A549 (cell line): Measurements from ENCODE around the gene GPR176. TPM values are rescaled to one million over a fixed set of nuclear protein-coding genes. Genes with fewer than 3 reads are reported as not detected.

Source experiments
- ATAC-seq, 2 experiments: fragments of 200-7000 bp in 1 of 2; fragments of >200 bp in 1 of 2; cut with Nextera tagmentation in 1 of 2; cut with Tn5 transposase in 1 of 2; 3 replicates each; pipeline versions ENCODE4 v1.8.0 to v1.9.1; 2018 to 2020; ENCODE audit warnings: mild to moderate bottlenecking in 1 of 2, moderate library complexity in 1 of 2
- CTCF ChIA-PET: fragments of 300-600 bp; sonication (Branson Sonifier 250); formaldehyde crosslinking; extraction: SDS; loops from one replicate; lab custom pipeline; 2021; ENCODE audit warnings: antibody characterized with exemption, inconsistent platforms; lab: Yijun Ruan, JAX
- POLR2A ChIA-PET: fragments of 350-600 bp; formaldehyde crosslinking; extraction: SDS; loops from one replicate; lab custom pipeline; 2021; ENCODE audit warnings: antibody characterized with exemption, inconsistent platforms; lab: Yijun Ruan, JAX
- DNase-seq, 2 experiments: peaks; one replicate each; pipeline versions ENCODE4 v3.0.0 to v3.0.0-alpha.2; 2011 to 2016; ENCODE audit warnings: low read depth in 1 of 2, low spot score in 1 of 2
- FAIRE-seq: peaks from 2 replicates; lab custom pipeline; 2011; peaks lifted over from hg19 to GRCh38; lab: Jason Lieb, UNC
- H3K27ac ChIP-seq, 2 experiments: fragments of >200 bp; sonication (Bioruptor Twin); formaldehyde crosslinking; 3 replicates each; pipeline ENCODE4 v1.5.1; 2016 to 2017
- H3K4me1 ChIP-seq: fragments of >200 bp; sonication (Bioruptor Twin); formaldehyde crosslinking; 3 replicates; pipeline ENCODE4 v1.6.1; 2016
- H3K4me2 ChIP-seq: fragments of >200 bp; sonication (Bioruptor Twin); formaldehyde crosslinking; 3 replicates; pipeline ENCODE4 v1.6.1; 2016
- H3K4me3 ChIP-seq: fragments of >200 bp; sonication (Bioruptor Twin); formaldehyde crosslinking; 3 replicates; pipeline ENCODE4 v1.5.1; 2016
- H3K9me3 ChIP-seq: fragments of >200 bp; sonication (Bioruptor Twin); formaldehyde crosslinking; 3 replicates; pipeline ENCODE4 v1.6.1; 2016
- BHLHE40 ChIP-seq: IDR thresholded peaks from 2 replicates; pipeline ENCODE4 v1.6.1; 2012; ENCODE audit warnings: low read depth, low read length, inconsistent platforms
- CHD4 ChIP-seq: fragments of 200-600 bp; sonication (generic); IDR thresholded peaks from 2 replicates; pipeline ENCODE4 v1.6.1; 2016; ENCODE audit warnings: antibody characterized with exemption, mild to moderate bottlenecking, borderline replicate concordance
- EHF ChIP-seq: fragments of 250-450 bp; sonication (Bioruptor Pico); IDR thresholded peaks from 2 replicates; pipeline ENCODE4 v1.5.0; 2020; ENCODE audit warnings: mild to moderate bottlenecking
- EHMT2 ChIP-seq: fragments of 200-600 bp; sonication (generic); IDR thresholded peaks from 2 replicates; pipeline ENCODE4 v1.6.1; 2016; ENCODE audit warnings: antibody characterized with exemption, low read depth, mild to moderate bottlenecking, moderate library complexity
- EP300 ChIP-seq, 2 experiments: fragments of >200 bp; sonication (Bioruptor Twin); formaldehyde crosslinking; IDR thresholded peaks; 2 replicates in 1 of 2; 3 replicates in 1 of 2; pipeline ENCODE4 v1.6.1; 2016 to 2017
- ESRRA ChIP-seq: fragments of 150-350 bp; IDR thresholded peaks from 2 replicates; pipeline ENCODE4 v1.6.1; 2014; ENCODE audit warnings: mild to moderate bottlenecking, low read length, borderline replicate concordance
- FOSL2 ChIP-seq, 2 experiments: fragments of 450-650 bp in 1 of 2; fragments of >200 bp in 1 of 2; sonication (Bioruptor Twin) in 1 of 2; formaldehyde crosslinking; IDR thresholded peaks; 2 replicates each; pipeline versions ENCODE4 v1.5.0 to v1.6.1; 2016 to 2020; ENCODE audit warnings: mild to moderate bottlenecking in 1 of 2, moderate library complexity in 1 of 2
- FOXS1 ChIP-seq: fragments of 250-450 bp; sonication (Bioruptor Pico); IDR thresholded peaks from 2 replicates; pipeline ENCODE4 v1.5.0; 2020; ENCODE audit warnings: mild to moderate bottlenecking, moderate library complexity
- HDAC2 ChIP-seq: fragments of 200-600 bp; sonication (generic); IDR thresholded peaks from 2 replicates; pipeline ENCODE4 v1.6.1; 2016
- HOXB13 ChIP-seq: fragments of 250-450 bp; sonication (Bioruptor Pico); IDR thresholded peaks from 2 replicates; pipeline ENCODE4 v1.5.0; 2020; ENCODE audit warnings: low read depth, mild to moderate bottlenecking, moderate library complexity
- KDM1A ChIP-seq: fragments of 200-600 bp; sonication (generic); IDR thresholded peaks from 2 replicates; pipeline ENCODE4 v1.6.1; 2016; ENCODE audit warnings: low read depth, mild to moderate bottlenecking
- MYC ChIP-seq: IDR thresholded peaks from 2 replicates; pipeline ENCODE4 v1.6.1; 2012; ENCODE audit warnings: mild to moderate bottlenecking, inconsistent platforms, low read length, improper control_type of control experiment, borderline replicate concordance
- NPAS2 ChIP-seq: fragments of 250-450 bp; sonication (Bioruptor Pico); IDR thresholded peaks from 2 replicates; pipeline ENCODE4 v1.8.0; 2022; ENCODE audit warnings: mild to moderate bottlenecking, moderate library complexity, borderline replicate concordance
- POLR2A ChIP-seq: IDR thresholded peaks from 2 replicates; pipeline ENCODE4 v1.6.1; 2012; ENCODE audit warnings: mild to moderate bottlenecking, low read length
- RAD21 ChIP-seq, 2 experiments: fragments of >200 bp in 1 of 2; sonication (Bioruptor Twin) in 1 of 2; formaldehyde crosslinking in 1 of 2; IDR thresholded peaks in 1 of 2; conservative IDR thresholded peaks in 1 of 2; 2 replicates in 1 of 2; 3 replicates in 1 of 2; pipeline ENCODE4 v1.6.1; 2012 to 2018; ENCODE audit warnings: inconsistent platforms in 1 of 2
- RARB ChIP-seq: fragments of 250-450 bp; sonication (Bioruptor Pico); IDR thresholded peaks from 2 replicates; pipeline ENCODE4 v1.8.0; 2021; ENCODE audit warnings: mild to moderate bottlenecking, moderate library complexity
- RCOR1 ChIP-seq: fragments of 150-350 bp; IDR thresholded peaks from 2 replicates; pipeline ENCODE4 v1.6.1; 2014; ENCODE audit warnings: antibody characterized with exemption, low read length, low read depth
- SMC3 ChIP-seq: fragments of >200 bp; sonication (Bioruptor Twin); formaldehyde crosslinking; IDR thresholded peaks from 3 replicates; pipeline ENCODE4 v1.6.1; 2018; ENCODE audit warnings: inconsistent platforms
- SREBF2 ChIP-seq: fragments of 450-650 bp; IDR thresholded peaks from 2 replicates; pipeline ENCODE4 v1.6.1; 2014; ENCODE audit warnings: mild to moderate bottlenecking, moderate library complexity
- ZC3H11A ChIP-seq: fragments of 450-650 bp; IDR thresholded peaks from 2 replicates; pipeline ENCODE4 v1.6.1; 2014; ENCODE audit warnings: antibody characterized with exemption, mild to moderate bottlenecking
- ZFP36 ChIP-seq: fragments of 450-650 bp; IDR thresholded peaks from 2 replicates; pipeline ENCODE4 v1.6.1; 2014; ENCODE audit warnings: borderline replicate concordance; ENCODE audit not compliant: partially characterized antibody
- ZNF302 ChIP-seq: fragments of 250-450 bp; sonication (Bioruptor Pico); IDR thresholded peaks from 2 replicates; pipeline ENCODE4 v1.9.0; 2021; ENCODE audit warnings: inconsistent platforms, mild to moderate bottlenecking, moderate library complexity
- WGBS: methylation state at CpG from one replicate; pipeline ENCODE4 v1.1.6; 2017; ENCODE audit errors: missing lambda C conversion rate; 5-methylcytosine and 5-hydroxymethylcytosine counted together
- polyA plus RNA-seq, 4 experiments: library from polyadenylated mRNA; depleted of rRNA in 3 of 4; stranded (reverse); fragments of >200 nt; fragmentation: RNase III in 1 of 4; extraction: RNeasy Plus Mini Kit Qiagen cat#74134 plus additional on column Dnase treatment in 1 of 4; gene quantifications; 2 replicates in 3 of 4; 3 replicates in 1 of 4; pipeline ENCODE4 v1.2.3, GENCODE V29; 2011 to 2017
- TF ChIP-seq, protein P1 (sequence below): IDR thresholded peaks from 2 replicates; pipeline ENCODE4 v1.6.1; 2012
- TF ChIP-seq, protein P2 (sequence below): fragments of >200 bp; sonication (Bioruptor Twin); formaldehyde crosslinking; IDR thresholded peaks from 3 replicates; pipeline ENCODE4 v1.6.1; 2016
- TF ChIP-seq, protein P3 (sequence below): fragments of 250-450 bp; sonication (Bioruptor Pico); IDR thresholded peaks from 2 replicates; pipeline ENCODE4 v1.5.0; 2021; ENCODE audit warnings: mild to moderate bottlenecking, moderate library complexity, borderline replicate concordance
- TF ChIP-seq, protein P4 (sequence below): IDR thresholded peaks from 2 replicates; pipeline ENCODE4 v1.6.1; 2012; ENCODE audit warnings: low read depth, borderline replicate concordance

Gene GPR176
- polyA plus RNA-seq, 2 of the 4 experiments (the other 2 are of a cell fraction): 1.5 to 8.1 TPM

DNA sequence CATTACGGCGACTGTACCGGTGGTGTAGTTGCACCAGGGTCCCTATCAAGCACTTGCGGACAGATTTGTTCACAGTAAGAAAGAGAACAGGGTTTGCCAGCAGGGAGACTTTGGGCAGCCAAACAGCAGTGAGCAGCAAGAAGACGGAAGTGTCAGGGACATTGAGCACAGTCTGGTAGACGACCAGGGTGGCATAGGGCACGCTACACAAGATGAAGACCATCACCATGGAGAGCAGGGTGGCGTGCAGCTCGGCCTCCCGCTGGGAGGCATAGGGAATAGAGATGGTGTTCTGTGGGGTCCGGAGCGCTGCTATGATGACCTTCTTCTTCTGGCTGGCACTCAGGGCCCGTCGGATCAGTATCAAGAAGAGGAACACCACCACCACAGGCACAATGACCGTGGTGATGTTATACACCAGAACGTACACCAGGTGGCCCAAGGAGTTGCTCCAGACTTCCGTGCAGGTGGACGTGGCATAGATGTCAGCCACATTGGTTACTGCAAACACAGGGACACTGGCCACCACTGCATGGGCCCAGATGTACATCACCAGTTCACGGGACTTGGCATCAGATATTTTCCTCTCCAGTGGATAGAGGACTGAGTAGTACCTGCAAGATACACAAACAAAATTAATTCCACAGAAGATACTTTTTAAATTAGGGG, 118.3 kb downstream of the GPR176 start (continued):
- TF ChIP-seq EHMT2 (no peak), POLR2A (no peak)

DNA sequence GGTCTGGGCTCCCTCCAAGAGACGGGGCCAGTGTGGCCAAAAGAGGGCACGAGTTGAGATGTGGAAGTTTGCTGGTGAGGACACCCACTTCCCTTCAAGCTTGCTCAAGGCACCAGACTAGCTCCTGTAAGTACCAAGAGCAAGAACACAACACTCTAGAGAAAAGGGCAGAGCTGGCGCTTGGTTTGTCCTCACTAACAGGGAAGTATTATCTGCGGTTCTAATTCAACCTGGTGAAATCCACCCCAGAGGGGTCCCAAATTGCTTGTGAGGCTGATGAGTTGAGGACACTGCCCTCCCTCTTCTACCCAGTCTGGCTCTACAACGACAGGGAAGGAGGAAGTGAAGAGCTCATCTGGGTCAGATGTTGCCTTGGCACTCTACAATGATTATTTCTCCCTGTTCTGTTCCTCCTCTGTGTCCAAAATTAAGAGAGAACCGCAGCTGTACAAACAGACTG, 120.5 kb downstream of the GPR176 start:
- POLR2A ChIA-PET: no interaction called here
- TF ChIP-seq, protein P1, sequence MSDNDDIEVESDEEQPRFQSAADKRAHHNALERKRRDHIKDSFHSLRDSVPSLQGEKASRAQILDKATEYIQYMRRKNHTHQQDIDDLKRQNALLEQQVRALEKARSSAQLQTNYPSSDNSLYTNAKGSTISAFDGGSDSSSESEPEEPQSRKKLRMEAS: no peak
- TF ChIP-seq SMC3 (no peak), EHMT2 (no peak), MYC (no peak), FOSL2 (IDR thresholded peaks at IDR 0.05) (no peak), FOSL2 (CRISPR knock-in tag; IDR thresholded peaks at IDR 0.05) (no peak), EP300 (IDR thresholded peaks at IDR 0.05) (no peak), SREBF2 (no peak)
- TF ChIP-seq, protein P2, sequence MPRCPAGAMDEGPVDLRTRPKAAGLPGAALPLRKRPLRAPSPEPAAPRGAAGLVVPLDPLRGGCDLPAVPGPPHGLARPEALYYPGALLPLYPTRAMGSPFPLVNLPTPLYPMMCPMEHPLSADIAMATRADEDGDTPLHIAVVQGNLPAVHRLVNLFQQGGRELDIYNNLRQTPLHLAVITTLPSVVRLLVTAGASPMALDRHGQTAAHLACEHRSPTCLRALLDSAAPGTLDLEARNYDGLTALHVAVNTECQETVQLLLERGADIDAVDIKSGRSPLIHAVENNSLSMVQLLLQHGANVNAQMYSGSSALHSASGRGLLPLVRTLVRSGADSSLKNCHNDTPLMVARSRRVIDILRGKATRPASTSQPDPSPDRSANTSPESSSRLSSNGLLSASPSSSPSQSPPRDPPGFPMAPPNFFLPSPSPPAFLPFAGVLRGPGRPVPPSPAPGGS: no peak
- TF ChIP-seq, all 56 proteins: peak for 0
- H3K9me3 ChIP-seq: no peaks in the 10 kb centered on the region
- ATAC-seq (no peak), DNase-seq (no peak), FAIRE-seq (no peak)
- H3K4me1 ChIP-seq: no peaks in the 10 kb centered on the region
- H3K27ac ChIP-seq: no peak overlapping the region
- no peak overlapping the region for H3K4me3 ChIP-seq
- no peak overlapping the region for H3K4me2 ChIP-seq
- 50% methylated on average over 6 of the region's 6 CpGs for WGBS
- CTCF ChIA-PET: interaction anchor here (3.9 kb wide), 1 partner anchor 14 kb away, joined by 15 read pairs; no protein-coding TSS in a partner anchor

DNA sequence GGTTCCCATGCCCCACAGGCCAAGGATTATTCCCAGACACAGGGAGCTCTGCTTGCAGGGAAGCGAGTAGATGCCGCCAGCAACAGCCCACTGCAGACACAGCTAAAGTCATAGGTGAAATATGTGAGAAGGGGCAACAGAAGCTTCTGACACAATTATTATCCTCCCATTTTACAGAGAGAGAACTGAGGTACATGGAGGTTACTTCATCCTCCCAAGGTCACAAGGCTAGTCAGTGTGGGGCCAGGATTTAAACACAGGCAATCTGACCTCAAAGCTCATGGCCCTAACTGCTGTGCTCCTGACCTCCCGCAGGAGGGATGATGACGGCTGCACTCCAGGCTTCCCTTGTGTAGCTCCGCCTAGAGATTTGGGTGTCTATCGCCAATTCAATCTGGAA, 121.7 kb downstream of the GPR176 start:
- H3K4me2 ChIP-seq: no peak overlapping the region
- ChIA-PET CTCF (interaction anchor here (1.4 to 3.9 kb wide), 2 partner anchors 13 to 28 kb away, joined by 4 to 15 read pairs; no protein-coding TSS in a partner anchor), POLR2A (no interaction called here)
- no peak overlapping the region for H3K27ac ChIP-seq
- 92% methylated on average over 6 of the region's 6 CpGs for WGBS
- H3K4me3 ChIP-seq: no peak overlapping the region
- no peaks in the 10 kb centered on the region for H3K9me3 ChIP-seq
- no peak for FAIRE-seq
- ATAC-seq: no peak
- H3K4me1 ChIP-seq: no peaks in the 10 kb centered on the region
- TF ChIP-seq EHF (CRISPR knock-in tag) (no peak), ZC3H11A (no peak), KDM1A (no peak), HDAC2 (no peak), RAD21 (conservative IDR thresholded peaks at IDR 0.05 in 1 of 2, IDR thresholded peaks at IDR 0.05 in 1 of 2) (no peak), CHD4 (no peak), SMC3 (no peak), FOXS1 (CRISPR knock-in tag) (no peak), ZFP36 (no peak), BHLHE40 (no peak)
- TF ChIP-seq, protein P1: no peak
- no peak for DNase-seq

DNA sequence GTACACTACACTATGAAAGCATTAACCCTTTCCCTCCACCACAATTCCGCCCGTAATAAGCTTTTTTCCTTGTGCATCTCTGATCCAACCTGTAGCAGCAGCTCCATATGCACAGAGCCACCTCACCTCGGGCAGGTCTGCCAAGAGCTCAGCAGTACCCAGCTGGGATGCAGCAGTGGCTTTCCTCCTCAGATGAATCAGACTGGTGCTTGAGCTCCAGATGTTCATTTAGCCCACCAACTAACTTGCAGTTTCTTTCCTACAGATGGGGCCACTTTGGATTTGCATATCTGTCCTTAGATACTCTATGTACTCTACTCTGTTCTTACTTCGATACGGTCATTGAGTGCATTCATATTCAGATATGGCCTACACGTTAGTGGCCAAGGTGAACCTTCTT, 122.7 kb downstream of the GPR176 start:
- H3K4me3 ChIP-seq: no peak overlapping the region
- CTCF ChIA-PET: interaction anchor here (1.2 to 3.9 kb wide), 3 partner anchors 10 to 29 kb away, joined by 4 to 15 read pairs (median 4); no protein-coding TSS in a partner anchor
- no peak for DNase-seq
- 80% methylated on average over 6 of the region's 6 CpGs for whole genome bisulfite sequencing
- H3K27ac ChIP-seq: no peak overlapping the region
- no peak for FAIRE-seq
- no peaks in the 10 kb centered on the region for H3K4me1 ChIP-seq
- H3K4me2 ChIP-seq: no peak overlapping the region
- H3K9me3 ChIP-seq: no peaks in the 10 kb centered on the region
- POLR2A ChIA-PET: no interaction called here
- ATAC-seq: no peak
- TF ChIP-seq, protein P3, sequence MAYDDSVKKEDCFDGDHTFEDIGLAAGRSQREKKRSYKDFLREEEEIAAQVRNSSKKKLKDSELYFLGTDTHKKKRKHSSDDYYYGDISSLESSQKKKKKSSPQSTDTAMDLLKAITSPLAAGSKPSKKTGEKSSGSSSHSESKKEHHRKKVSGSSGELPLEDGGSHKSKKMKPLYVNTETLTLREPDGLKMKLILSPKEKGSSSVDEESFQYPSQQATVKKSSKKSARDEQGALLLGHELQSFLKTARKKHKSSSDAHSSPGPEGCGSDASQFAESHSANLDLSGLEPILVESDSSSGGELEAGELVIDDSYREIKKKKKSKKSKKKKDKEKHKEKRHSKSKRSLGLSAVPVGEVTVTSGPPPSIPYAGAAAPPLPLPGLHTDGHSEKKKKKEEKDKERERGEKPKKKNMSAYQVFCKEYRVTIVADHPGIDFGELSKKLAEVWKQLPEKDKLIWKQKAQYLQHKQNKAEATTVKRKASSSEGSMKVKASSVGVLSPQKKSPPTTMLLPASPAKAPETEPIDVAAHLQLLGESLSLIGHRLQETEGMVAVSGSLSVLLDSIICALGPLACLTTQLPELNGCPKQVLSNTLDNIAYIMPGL (CRISPR knock-in tag): no peak
- no peak for TF ChIP-seq ZFP36
- no peak for TF ChIP-seq EHMT2
- TF ChIP-seq ZNF302 (CRISPR knock-in tag): no peak
- no peak for TF ChIP-seq NPAS2 (CRISPR knock-in tag)
- TF ChIP-seq RCOR1: no peak
- TF ChIP-seq RARB: no peak
- TF ChIP-seq ESRRA: no peak
- TF ChIP-seq HOXB13 (CRISPR knock-in tag): no peak
- TF ChIP-seq EHF (CRISPR knock-in tag): no peak
- TF ChIP-seq SREBF2: no peak
- no peak for TF ChIP-seq FOXS1 (CRISPR knock-in tag)
- TF ChIP-seq, protein P4, sequence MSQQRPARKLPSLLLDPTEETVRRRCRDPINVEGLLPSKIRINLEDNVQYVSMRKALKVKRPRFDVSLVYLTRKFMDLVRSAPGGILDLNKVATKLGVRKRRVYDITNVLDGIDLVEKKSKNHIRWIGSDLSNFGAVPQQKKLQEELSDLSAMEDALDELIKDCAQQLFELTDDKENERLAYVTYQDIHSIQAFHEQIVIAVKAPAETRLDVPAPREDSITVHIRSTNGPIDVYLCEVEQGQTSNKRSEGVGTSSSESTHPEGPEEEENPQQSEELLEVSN: no peak
